Epithelial cell of esophagus (primary cell): Measurements from ENCODE around the gene RBFOX2.
"Not testable (repeated sequence)": the region's sequence is repeated elsewhere in the genome, so short reads cannot be mapped to it uniquely, and the experiment has no call there.

Source experiments
- DNase-seq: peaks from one replicate; pipeline ENCODE4 v3.0.0; 2010; ENCODE audit warnings: low read depth
- H3K4me3 ChIP-seq: 2 replicates; pipeline ENCODE4 v1.5.1; 2011; ENCODE audit warnings: mild to moderate bottlenecking, low read length, control low read depth
- TF ChIP-seq, protein P1 (sequence below): IDR thresholded peaks from 2 replicates; pipeline ENCODE4 v1.5.1; 2011; ENCODE audit warnings: low read depth, mild to moderate bottlenecking, low read length, control low read depth, inconsistent platforms; ENCODE audit not compliant: insufficient read depth; ENCODE audit errors: missing control alignments

The RBFOX2 gene

DNA sequence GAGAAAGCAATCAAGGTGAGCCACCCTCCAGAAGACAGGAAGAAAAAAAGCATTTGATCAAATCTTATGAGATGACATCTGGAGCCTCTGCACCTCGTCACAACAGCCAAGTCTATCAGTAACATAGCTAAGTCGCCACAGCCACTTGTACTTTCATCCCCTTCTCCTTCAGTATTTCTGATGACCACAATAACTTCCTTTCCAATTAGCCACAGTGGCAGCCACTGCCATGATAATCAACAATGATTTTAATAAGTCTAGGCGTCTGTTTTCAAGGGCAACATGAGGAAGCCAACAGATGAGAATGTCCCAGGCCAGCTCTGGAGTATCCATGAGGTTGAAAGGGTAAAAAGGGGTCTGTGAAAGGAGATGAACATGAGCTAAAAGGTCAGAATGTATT lies 29.9 kb downstream of the RBFOX2 start:
- TF ChIP-seq, protein P1, sequence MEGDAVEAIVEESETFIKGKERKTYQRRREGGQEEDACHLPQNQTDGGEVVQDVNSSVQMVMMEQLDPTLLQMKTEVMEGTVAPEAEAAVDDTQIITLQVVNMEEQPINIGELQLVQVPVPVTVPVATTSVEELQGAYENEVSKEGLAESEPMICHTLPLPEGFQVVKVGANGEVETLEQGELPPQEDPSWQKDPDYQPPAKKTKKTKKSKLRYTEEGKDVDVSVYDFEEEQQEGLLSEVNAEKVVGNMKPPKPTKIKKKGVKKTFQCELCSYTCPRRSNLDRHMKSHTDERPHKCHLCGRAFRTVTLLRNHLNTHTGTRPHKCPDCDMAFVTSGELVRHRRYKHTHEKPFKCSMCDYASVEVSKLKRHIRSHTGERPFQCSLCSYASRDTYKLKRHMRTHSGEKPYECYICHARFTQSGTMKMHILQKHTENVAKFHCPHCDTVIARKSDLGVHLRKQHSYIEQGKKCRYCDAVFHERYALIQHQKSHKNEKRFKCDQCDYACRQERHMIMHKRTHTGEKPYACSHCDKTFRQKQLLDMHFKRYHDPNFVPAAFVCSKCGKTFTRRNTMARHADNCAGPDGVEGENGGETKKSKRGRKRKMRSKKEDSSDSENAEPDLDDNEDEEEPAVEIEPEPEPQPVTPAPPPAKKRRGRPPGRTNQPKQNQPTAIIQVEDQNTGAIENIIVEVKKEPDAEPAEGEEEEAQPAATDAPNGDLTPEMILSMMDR = no peak
- no peak overlapping the region for H3K4me3 ChIP-seq
- no peak for DNase-seq

DNA sequence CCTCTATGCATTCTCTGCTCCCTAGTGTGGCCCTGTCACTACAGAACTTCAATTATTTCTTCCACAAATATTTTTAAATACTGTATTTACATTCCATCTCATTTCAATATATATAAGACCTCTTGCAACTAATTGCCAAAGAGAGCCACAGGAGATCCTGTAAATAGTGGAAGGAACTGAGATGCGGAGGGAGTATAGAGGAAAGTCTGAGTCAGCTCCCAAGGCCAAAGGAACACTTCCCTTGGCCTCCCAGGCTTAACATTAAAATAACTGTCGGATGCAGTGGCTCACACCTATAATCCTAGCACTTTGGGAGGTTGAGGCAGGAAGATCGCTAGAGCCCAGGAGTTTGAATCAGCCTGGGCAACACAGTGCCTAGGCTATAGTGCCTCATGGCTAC lies 31.2 kb downstream of the RBFOX2 start:
- no peak overlapping the region for H3K4me3 ChIP-seq
- no peak for DNase-seq
- TF ChIP-seq, protein P1 = no peak

DNA sequence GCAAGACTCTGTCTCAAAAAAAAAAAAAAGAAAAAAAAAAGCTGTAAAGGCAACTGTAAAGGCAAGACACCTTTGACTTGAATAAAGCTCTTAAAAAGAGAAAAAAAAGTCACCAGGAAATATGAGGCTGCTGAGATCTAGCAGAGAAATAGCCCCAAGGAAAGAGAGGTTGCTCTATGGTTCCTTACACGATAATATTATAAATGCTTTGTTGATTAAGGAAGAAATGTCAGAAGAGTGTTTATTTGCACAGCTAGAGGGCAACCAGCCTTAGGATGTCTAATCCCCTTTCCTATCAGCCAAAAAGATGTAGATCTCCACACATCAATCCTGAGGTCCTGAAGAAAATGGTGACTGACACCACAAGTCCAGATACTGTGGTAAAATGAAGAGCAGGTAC lies 32.0 kb downstream of the RBFOX2 start:
- H3K4me3 ChIP-seq = no peak overlapping the region
- DNase-seq = no peak
- TF ChIP-seq, protein P1 = no peak

DNA sequence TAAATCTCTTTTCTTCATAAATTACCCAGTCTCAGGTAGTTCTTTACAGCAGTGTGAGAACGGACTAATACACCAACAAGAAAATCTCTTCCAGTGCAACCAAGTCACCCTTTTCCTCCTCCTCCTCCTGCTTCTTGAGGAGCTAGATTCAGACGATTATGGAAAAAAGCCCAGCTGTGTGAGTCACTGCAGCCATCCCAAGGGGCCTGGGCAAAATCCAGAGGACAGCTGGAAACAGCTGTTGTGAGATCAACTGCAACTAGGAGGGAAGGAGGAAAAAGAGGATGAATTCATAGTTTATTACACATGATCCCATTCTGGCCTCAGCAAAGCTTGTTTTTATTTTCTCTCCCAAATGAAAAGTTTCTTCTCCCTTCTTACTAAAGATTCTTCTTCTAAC lies 32.9 kb downstream of the RBFOX2 start:
- DNase-seq = no peak
- TF ChIP-seq, protein P1 = no peak
- no peak overlapping the region for H3K4me3 ChIP-seq

DNA sequence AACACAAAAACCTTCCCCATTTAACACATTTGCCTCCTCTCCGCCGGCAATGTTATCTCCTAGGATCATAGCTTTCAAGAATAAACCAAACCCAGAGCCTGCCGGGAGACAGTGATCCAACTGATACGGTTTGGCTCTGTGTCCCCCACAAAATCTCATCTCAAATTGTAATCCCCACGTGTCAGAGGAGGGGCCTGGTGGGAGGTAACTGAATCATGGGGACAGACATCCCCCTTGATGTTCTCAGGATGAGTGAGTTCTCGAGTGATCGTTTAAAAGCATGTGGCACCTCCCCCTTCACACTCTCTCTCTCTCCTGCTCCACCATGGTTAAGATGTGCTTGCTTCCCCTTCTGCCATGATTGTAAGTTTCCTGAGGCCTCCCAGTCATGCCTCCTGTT lies 33.3 kb downstream of the RBFOX2 start:
- DNase-seq = no peak
- TF ChIP-seq, protein P1 = no peak
- no peak overlapping the region for H3K4me3 ChIP-seq

DNA sequence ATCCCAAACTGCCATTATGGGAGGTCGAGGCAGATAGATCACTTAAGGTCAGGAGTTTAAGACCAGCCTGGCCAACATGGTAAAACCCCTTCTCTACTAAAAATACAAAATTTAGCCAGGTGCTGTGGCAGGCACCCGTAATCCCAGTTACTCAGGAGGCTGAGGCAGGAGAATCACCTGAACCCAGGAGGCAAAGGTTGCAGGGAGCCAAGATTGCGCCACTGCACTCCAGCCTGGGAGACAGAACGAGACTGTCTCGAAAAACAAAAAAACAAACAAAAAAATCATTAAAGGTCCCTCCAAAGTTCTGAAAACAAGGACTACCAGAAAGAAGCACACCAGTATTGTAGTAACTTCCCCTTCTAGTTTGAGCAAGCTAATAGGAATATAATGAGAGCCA lies 34.9 kb downstream of the RBFOX2 start:
- DNase-seq, H3K4me3 ChIP-seq: not testable (repeated sequence)

DNA sequence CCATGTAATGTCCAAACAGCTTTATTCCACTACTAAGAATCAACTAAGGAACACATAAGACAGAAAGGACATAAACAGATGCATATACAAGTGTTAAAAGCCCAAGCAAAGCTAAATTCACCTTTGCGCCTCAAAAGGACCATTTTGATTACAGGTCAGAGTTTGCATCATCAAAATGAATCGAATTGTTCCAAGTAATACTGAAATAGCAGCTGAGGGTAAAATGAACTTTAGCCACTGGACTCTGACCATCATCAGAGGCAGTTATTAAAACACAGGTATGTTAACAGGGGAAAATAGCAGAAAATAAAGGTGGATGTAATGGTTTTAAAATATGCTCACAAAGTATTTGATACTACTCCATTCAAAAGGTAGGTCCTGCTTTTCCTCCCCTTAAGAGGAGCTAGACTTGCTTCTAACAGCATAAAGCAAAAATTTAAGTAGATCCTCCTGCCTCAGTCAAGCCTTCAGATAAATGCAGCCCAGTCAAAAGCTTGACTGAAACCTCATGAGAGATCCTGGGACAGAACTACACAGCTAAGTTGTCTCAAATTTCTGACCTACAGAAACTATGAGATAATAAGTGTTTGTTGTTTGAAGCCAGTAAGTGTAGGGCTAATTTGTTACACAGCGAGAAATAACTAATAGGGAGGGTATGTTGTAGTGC lies 35.4 kb downstream of the RBFOX2 start:
- no peak for DNase-seq
- TF ChIP-seq, protein P1 = no peak
- H3K4me3 ChIP-seq = no peak overlapping the region
